Amniotic epithelial cell (primary cell): Measurements from ENCODE around the gene IYD.
"Not testable (repeated sequence)": the region's sequence is repeated elsewhere in the genome, so short reads cannot be mapped to it uniquely, and the experiment has no call there.

ENCODE experiments used
- DNase-seq: peaks from one replicate; pipeline ENCODE4 v3.0.0-alpha.2; 2010; ENCODE audit warnings: low read depth

Gene IYD

DNA sequence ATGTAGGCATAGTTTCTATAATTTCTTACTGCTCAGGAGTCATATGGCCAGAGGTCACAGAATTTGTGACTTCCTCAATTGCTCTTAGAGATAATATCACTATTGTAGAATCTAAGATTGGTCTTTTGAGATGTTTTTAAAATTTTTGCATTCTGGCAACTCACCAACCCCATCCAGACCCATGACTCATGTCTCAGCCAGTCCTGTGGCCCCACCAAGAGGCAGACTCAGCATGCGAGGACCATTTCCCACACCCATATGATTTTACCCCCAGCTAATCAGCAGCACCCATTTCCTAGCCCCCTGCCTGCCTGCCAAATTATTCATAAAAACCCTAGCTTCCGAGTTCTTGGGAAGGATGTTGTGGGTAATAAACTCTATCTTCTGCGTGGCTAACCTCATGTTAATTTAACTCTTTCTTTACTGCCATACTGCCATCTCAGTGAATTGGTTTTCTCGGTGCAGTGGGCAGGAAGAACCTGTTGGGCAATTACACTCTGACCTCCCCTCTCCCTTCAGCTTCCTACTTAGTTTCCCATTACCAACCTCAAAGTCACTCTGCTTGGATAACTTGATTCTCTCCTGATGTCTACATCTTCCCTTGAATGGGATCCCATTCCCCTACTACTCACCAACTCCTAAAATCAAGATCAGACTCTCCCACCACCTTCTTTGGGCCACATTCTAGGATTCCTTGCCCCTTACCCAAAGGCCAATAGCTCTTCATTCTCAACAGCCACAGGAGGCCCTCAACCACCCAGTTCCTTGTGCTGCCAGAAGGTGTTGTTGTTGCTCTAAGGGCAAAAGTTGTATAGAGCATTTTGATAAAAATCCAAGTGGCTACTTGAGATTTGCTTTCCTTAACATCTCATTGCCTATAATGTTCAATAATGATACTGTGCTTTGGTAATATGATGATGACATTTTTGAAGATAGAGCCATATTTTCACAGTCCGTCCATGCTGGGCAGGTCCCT, 16.2 kb upstream of the IYD start:
- peak; percentile 44 for DNase-seq

DNA sequence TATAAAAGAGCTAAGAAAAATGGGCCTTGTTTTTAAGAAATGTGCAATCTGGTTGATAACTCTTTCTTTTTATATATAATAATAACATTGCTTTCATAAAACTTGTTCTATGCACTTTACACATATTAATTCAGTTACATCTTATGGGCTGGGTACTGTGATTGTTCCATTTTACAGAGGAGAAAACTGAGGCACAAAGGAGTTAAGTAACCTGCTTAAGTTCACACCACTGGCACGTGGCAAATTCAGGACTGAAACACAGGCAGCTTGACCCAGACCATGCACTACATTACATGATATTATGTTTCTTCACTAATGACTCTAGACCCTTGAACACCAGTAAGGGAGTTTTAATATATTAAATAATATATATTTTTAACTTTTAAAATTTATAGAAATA, 15.4 kb upstream of the IYD start:
- DNase-seq = no peak

DNA sequence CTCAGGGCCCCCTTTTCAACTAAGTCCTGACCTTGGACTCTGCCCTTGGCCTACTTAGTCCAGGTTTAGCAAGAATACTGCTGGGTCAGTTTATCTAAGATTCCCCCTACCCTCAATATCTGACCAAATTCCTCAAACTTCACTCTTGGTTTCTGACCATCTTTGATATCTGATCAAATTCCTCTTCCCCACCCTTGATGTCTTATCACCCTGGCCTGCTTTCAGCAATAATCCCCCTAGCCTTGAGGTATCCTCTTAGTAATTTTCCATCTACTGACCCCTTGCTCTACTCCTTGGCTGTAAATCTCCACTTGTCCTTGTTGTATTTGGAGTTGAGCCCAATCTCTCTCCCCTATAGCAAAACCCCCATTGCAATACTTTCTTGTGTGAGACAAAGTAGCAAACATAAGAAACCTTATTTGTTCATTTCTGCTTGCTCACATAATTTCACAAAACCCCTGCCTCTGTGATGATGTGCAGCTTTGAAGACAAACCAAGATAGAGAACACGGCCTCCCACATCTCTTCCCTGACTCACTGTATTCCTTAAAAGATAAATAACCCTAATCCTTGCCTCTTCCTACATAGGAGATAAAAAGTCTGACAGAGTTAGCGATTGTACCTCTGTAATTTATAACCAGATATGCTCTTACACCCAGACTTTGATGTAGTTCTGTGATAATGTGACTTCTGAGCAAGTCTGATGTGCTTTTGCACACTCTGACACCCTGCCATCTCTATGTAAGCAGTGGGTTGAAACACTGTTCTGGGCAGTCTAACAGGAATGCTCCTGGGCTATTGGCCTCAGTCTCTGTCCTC, 13.8 kb upstream of the IYD start:
- DNase-seq = peak; percentile 93

DNA sequence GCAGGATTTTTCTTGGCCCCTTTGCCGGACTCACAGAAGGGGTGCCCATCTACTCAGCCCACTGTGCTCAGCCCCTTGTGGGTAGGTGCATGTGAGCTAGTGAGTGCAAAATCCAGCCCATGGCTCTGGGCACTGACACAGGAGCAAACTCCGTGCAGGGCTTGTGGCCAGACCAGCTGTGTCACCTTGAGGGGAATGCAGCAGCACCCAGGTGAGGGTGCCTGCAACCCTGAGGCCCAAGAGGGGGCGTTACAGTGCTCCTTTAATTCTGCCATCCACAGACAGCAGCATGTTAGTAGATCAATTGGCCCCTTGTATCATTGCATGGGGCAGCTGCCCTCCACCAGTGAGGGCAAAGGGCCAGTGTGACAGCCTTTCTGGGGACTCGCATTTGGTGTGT, 12.9 kb upstream of the IYD start:
- no peak for DNase-seq

DNA sequence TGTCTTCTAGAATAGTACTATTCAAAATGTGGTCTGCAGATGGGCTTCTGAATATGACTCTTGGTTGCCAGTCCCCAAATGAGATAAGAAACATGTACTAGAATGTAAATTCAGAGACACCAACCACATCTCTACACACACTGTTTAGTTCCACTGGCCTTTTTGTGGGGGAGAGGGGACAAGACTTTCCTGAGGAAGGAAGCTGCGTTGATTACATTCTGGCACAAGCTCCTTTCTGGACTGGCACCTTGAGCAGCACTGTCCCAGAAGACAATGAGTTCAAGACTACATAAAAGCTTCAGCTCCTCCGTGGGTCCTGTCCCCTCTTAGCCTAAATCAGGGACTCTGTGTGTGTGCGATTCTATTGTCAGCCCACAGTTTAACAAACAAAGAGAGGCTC, 6.9 kb upstream of the IYD start:
- no peak for DNase-seq

DNA sequence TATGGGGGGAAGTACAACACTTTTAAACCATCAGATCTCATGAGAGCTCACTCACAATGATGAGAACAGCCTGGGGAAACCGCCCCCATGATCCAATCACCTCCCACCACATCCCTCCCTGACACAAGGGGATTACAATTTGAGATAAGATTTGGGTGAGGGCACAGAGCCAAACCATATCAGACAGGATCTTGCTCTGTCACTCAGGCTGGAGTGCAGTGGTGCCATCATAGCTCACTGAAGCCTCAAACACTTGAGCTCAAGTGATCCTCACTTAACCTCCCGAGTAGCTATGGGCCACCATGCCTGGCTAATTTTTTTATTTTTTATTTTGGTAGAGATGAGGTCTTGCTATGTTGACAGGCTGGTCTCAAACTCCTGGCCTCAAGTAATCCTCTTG, 5.1 kb upstream of the IYD start:
- peak; percentile 22 for DNase-seq

DNA sequence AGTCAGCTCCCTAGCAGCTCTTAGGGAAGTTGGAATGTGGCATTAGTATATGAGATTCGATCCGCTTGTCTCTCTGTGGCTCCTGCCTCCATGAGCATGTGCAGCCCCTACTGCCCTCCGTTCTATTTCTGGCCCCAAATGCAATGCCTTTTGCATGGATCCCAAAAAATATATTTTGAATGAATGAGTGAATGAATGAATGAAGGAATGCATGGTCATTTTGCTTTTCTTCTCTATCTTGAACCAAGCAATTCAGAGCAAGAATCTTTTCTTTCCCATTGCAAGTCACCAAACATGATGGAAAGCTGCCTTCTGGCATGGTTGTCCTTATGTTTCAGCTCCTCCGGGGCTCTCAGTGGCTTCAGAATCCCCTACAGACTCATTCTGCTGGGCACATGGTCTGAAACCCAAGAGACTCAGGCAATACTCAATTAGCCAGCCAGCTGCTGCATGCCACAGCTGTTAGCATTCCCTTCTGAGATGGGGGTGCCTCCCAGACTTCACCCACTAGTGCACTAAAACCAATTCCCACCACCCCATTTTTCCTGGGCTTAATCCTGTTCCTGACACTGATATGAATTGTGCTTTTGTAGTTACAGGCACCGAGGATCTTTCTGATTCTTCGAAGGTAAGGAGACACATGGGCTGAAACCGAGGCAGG, 2.6 kb upstream of the IYD start:
- DNase-seq = no peak

DNA sequence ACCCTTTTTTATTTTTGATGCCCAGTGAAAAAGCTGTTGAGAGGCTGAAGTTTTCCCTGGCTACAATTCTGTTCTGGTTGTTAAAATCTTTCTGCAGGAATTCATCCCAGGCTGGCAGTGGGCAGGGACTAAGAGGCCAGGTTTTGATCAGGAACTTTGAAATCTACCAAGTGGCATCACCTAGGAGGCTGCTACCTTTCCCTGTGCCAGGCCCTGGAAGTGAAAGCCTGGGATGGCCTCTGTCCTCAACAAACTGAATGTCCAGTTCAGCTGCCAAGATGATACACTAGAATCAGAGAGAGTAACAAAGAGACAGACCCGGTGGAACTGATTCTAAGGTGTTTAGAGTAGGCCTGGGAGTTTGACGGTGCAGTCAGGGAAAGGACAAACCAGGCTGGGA, 596 bp downstream of the IYD start:
- no peak for DNase-seq

DNA sequence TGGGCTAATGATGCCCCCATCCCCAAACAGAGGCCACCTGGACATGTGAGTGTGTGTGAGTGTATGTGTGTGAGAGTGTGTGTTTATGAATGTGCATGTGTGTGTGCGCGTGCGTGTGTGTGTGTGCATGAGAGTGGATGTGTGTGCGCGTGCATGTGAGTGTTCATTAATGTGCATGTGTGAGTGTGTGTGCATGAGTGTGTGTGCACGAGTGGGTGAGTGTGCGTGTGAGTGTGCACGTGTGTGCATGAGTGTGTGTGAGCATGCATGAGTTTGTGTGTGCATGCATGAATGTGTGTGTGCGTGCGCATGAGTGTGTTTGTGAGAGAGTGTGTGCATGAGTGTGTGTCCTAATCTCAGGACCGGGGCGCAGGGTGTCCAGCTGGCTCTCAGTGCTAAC, 1.3 kb downstream of the IYD start:
- DNase-seq = no peak

DNA sequence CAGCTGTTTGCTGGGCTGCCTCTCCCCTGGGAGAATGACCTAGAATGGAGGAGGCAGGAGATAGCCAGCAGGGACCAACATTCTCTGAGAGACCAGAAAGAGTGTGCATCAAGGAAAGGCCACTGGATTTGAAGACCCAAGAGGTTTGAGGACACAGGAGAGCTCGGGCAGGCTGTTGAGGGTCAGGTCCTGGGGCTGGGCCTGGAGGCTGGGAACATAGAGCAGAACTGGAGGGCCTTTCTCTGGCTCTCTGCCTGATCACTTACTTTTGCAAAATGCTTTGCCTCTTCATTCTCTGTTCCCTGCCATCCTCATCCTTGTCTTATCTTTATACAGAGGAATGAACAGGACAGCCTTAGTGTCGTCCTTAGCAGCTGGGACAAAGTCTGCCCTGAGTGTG, 2.5 kb downstream of the IYD start:
- no peak for DNase-seq

DNA sequence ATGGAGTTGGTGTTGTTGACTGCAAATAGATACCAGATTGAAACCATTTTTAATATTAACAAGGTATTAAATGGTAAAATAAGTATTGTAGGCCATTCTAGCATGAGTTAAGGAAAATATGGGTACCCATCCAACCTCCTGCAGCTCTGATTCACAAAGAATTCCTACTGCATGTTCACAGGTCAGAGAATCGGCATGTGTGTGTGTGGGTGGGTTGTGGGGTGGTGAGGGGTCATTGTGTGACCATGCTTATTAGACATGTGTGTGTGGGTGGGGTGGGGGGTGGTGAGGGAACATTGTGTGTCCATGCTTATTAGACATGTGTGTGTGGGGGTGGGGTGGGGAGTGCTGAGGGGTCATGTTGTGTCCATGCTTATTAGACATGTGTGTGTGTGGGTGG, 3.2 kb downstream of the IYD start:
- DNase-seq = no peak

DNA sequence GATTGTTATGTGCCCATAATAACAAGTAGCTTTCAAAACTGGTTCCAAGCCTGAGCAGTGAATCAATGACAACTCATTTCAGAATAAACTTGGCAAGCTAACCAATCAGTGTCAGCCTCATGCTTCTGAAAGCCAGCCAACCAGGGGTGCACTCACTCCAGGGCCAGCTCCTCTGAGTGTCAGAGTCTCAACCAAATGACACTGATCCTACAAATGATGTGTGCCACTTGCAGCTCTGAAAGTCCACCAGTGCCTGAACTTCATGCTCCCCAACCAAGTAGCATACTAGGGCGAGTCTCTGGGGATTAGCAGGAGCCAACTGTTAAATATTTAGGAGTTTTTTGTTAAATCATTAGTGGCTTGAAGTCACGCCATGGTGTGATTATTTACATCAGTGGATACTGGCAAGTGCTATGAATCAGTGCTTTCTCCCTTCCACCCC, 4.5 kb downstream of the IYD start:
- DNase-seq = no peak

DNA sequence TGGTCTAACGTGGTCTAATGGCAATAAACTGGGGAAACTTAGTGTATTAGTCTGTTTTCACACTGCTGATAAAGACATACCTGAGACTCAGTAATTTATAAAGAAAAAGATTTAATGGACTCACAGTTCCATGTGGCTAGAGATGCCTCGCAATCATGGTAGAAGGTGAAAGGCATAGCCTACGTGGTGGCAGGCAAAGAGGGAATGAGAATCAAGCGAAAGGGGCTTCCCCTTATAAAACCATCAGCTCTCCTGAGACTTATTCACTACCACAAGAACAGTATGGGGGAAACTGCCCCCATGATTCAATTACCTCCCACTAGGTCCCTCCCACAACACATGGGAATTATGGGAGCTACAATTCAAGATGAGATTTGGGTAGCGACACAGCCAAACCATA, 5.5 kb downstream of the IYD start:
- DNase-seq = not testable (repeated sequence)

DNA sequence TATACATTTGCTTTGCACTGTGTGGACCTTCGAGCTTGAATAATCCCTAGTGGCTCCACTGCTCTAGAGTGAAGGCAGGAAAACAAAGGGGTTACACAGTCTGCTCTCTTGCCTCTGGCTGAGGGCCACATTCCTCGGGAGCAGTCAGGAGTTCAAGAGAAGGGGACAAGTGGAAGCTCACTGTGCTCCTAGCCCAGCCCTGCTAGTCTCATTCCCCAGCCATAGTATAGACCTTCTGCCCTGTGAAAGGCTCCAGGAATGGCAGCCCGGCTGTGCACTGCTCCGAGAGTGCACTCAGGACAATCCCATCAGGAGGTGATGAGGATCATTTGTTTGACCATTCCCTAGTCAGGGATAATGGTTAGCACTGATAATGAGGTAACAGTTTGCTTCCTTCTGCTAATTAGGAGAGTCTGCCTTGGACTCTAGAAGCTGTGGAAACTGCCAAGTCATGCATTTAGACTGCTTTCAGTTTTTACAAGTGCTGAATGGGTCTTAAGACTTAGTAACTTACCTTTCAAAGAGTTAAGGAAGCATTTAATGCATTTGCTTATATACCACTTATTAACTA, 8.5 kb downstream of the IYD start:
- DNase-seq = no peak

DNA sequence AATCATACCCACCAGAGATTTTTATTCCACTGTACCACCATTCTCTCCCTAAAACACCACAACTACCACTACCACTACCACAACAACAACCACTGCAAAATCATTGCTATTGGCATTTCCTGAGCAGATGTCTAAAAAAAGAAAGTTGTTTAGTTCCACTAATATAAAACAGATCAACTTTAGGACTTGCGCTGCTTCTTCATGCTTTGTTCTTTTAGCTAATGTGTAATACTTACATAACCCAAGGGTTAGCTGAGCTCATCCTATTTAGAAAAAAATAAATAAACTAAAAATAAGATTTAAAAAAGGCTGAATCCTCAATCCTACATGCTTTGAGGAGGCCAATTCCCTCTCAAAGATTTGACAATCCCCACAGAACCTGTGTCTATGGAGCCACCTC, 11.4 kb downstream of the IYD start:
- DNase-seq = no peak

DNA sequence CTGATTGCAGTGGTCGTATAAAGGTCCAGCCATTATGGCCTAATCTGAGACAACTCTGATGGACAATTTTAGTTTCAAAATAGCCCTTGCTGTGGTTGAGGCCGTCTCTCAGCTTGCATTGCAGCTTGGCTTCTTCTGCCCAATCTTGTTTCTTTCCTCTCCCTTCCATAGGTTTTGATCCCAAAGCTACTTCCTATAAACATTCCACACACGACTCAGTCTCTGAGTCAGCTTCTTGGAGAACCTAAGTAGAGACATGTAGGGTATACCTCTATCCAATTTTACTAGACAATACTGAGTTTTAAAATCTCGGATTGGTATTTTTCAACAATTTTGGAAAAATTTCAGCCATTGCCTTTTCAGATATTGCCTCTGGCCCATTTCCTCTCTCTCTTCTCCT, 13.4 kb downstream of the IYD start:
- DNase-seq = no peak

DNA sequence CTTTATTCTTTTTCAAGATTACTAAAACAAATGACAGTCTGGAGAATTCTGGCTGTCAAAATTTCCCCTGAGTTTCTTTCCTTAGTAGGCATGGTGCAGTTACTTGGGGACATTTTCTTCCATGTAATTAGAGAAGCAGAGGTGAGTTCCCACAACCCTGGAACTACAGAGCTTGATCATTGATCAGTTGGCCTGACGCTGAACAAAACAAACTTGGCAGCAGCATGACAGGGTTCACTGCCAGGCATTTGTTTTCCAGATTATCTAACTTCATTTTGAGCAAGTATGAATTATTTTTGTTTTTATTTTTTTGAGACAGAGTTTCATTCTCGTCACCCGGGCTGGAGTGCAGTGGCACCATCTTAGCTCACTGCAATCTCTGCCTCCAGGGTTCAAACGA, 22.6 kb downstream of the IYD start:
- DNase-seq = no peak

DNA sequence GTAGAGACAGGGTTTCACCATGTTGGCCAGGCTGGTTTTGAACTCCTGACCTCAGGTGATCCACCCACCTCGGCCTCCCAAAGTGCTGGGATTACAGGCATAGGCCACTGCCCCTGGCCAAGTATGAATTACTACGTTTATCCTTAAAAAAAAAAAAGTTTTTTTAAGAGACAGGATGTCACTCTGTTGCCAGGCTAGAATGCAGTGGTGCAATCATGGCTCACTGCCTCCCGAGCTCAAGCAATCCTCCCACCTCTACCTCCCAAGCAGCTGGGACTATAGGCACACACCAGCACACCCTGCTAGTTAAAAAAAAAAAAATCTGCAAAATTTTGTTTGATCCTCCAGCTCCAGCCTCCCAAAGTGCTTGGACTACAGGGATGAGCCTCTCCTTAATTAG, 23.1 kb downstream of the IYD start:
- DNase-seq = peak; percentile 13

DNA sequence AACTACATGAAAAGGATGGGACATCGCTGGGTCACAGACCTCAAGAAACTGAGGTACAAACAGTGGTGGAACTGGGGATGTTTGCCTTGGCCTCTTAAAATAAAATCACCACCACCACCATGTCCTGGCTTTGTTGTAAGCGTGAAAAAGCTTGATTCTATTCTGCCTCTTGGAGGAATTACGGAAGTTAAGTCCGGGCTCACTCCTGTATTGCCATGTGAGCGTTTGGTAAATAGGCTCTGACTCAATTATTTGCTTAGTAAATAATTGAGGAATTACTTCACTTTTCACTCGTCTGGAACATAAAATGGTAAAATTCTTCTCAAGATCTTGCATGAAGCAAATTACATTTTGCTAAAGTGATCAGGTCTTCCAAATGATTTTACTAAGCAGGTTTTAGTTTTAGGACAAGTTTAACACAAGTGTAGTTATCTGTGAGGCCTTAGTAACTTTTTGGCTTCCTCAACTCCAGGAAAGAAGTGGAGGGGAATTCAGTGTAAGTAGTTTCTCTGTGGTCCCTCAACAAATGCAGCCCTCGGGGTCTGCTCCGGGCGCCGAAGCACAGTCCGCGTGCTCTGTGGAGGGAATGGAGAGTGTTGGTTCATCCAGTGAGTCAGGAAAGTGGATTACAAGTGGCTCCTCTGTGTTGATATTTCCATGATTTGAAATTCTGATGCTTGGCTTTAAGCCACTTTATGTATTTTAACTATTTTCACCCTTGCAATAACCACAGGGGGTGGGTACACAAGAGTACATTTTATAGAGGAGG, 23.8 kb downstream of the IYD start:
- DNase-seq = no peak

DNA sequence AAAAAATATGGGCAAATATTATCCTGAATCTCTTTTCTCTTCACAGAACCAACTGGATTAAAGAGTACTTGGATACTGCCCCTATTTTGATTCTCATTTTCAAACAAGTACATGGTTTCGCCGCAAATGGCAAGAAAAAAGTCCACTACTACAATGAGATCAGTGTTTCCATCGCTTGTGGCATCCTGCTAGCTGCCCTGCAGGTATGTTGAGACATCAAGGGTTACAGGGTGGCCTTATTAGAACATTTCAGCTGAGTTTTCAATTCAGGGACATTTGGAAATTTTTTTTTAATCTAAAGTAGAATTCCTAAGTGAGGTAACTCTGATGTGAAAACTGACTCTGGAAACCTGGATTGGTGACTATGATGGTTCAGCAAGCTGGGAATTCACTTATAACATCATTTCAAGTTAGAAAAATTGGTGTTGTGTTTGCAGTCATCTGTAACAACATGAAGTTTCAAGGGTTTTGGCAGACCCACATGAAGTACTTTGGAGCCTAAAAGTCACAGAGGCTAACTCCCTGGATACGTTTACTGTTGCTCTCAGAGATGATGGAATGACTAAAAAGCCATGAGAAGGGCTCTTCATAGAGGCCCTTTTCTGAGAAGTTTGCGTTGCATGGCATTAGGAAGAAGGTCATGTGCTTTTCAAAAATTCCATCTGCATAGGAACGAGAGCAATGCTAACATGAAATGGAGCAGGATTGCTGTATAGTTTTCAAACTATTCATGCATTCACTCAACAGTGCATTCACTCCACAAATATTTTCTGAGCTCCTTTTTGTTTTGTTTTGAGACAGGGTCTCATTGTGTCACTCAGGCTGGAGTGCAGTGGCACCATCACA, 25.5 kb downstream of the IYD start:
- no peak for DNase-seq

DNA sequence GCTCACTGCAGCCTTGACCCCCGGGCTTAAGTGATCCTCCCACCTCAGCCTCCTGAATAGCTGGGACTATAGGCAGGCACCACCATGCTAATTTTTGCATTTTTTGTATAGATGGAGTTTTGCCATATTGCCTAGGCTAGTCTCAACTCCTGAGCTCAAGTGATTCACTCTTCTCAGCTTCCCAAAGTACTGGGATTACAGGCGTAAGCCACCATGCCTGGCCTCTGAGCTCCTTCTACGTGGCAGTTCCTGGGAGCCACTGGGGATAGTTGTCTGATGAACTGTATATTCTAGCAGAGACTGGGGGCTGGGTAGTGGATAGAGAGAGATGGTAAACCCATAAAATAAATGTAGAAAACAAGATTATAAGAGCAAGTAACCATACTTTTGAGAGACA, 26.1 kb downstream of the IYD start:
- no peak for DNase-seq
